Measurements from ENCODE around the gene LIPC.
A peak's percentile ranks its signal among the peaks of the same experiment; 100 is the strongest.

The LIPC gene

DNA sequence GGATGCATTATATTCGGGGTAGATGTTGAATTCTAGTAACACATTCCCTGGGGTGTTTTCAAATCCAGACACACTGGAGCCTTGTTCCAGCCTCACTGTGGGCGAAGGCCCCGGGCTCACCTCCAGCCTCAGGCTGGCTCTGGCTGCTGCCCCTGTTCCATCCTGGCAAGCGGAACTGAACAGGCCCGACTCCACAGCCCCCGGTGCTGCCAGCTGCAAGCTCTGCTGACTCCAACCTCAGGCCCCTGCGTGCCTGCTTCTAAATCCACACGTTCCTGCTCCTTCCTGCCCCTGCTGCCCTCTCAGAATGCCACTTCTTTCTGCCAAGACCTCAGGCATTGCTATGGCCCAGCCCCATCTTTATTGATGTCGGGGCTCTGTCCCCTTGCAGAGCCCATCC, 90.6 kb downstream of the LIPC start:
- intact Hi-C loops (cut with DNase I), result no loop called here
- peak; percentile 55 to 91 (median 76) for DNase-seq

DNA sequence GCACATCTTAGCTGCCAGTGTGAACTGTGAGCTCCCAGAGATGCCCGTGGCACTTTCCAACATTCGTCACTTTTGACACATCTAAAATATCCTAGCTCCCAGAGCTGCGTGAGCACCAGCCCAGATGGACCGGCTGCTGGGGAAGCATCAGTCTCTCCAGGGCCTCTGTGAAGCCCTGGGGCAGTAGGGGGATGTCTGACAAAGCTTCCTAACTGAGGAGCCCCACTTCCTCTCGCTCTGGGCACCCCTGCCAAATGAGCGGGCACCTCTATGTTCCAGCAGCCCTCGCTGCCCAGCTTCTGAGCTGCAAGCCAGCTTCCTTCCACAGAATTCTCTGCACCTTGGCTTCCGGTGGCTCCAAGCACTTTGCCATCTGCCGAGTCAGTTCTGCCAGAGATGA, 91.1 kb downstream of the LIPC start:
- intact Hi-C loops (cut with DNase I), result no loop called here
- DNase-seq, result peak in 10 of 42 donors; percentile 15 to 49 (median 30)

- DNase-seq, result no peak
- intact Hi-C loops (cut with DNase I), result no loop called here
Measured at GRCh38 chr15:58523634-58524033, 91.8 kb downstream of the LIPC start.

GRCh38 chr15:58524247-58524646, 92.5 kb downstream of the LIPC start:
- no peak for DNase-seq
- intact Hi-C loops (cut with DNase I), result no loop called here

DNA sequence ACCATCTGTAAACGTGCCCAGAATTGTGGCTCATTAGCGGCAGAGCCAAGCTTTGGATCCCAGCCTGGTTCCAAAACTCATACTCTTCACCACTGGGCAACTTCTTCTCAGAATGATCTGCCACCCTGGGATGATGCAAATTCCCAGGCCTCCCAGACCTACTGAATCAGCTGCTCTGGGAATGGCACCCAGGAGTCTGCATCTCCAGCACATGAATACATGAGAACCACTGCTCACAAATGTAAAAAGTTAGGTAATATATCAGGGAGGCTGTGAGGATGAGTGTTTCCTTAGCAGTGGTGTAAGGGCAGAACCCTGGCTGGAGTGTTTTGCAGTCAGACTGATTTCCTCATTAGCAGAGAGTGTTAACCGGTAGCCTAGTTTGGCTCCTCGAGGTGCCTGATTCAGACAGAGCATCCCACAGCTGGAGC, 94.2 kb downstream of the LIPC start:
- intact Hi-C loops (cut with DNase I), result no loop called here
- DNase-seq, result peak in 1 of 42 donors; percentile 2

DNA sequence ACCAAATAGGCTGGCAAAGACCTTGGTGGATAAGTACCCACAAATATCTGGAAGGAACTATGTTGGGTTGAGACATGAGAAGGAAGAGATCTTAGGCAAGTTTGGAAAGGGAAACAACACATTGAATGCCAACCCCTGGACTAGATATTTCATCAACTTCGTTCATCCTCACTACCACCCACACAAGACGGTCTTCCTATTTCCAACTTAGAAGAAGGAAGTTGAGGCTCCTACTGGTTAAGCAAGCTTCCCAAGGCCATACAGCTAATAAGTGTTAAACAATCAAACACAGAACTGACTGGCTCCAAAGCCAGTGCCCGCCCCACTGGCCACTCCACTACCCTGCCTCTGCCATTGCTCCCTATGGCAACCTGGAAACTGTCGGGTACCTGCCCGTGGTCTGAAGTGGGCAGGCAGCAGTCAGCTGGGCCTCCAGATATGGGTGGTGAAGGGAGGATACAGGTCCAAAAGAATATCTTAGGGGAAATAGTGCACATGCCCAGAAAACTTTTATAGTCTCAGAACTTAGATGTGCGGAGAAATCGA, 94.9 kb downstream of the LIPC start:
- intact Hi-C loops (cut with DNase I), result no loop called here
- DNase-seq, result peak in 1 of 42 donors; percentile 5

DNA sequence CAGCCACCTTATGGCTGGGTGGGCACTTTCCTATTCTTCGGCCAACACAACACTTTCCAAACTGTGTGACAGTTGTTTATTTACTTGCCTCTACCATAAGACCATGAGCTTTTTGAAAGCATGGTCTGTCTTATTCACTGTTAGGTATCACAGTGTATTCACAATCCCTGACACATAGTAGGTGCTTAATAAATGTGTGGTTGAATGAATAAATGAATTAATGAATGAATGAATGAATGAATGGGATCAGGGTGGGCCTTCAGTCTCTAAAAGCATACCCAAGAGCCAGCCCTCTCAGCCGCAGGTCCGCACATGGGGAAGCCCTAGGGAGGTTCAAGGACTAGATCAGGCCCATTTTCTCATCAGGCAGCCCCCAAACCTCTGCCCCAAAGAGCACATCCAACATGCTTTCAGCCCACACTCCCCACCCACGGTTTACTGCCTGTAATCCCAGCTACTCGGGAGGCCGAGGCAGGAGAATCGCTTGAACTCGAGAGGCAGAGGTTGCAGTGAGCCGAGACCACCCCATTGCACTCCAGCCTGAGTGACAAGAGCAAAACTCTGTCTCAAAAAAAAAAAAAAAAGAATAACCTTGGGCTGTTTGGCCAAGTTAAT, 95.9 kb downstream of the LIPC start:
- peak in 1 of 42 donors; percentile 2 for DNase-seq
- intact Hi-C loops (cut with DNase I), result no loop called here

GRCh38 chr15:58528188-58528870, 96.5 kb downstream of the LIPC start:
- intact Hi-C loops (cut with DNase I), result no loop called here
- peak in 1 of 42 donors; percentile 1 for DNase-seq

DNA sequence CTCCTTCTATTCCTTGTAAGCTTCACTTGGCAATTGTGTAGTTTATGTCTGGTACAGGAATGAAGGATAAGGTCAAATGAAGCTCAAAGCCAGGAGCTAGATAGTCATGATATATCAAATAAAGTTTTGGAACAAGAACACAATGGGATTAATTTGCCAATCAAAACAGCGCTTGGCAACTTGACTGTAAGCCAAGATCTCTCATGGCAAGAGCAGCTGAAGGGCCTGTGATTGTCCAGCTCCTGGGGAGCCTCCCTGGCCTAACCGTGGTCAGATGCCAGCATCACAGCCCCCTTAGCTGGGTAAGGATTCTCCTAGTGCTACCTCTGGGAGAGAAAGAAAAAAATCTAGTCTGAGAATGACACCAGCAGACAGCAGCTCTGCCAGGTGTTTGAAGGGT, 97.2 kb downstream of the LIPC start:
- no peak for DNase-seq
- intact Hi-C loops (cut with DNase I), result no loop called here

GRCh38 chr15:58530056-58530590, 98.3 kb downstream of the LIPC start:
- intact Hi-C loops (cut with DNase I), result no loop called here
- peak in 1 of 42 donors; percentile 1 for DNase-seq

DNA sequence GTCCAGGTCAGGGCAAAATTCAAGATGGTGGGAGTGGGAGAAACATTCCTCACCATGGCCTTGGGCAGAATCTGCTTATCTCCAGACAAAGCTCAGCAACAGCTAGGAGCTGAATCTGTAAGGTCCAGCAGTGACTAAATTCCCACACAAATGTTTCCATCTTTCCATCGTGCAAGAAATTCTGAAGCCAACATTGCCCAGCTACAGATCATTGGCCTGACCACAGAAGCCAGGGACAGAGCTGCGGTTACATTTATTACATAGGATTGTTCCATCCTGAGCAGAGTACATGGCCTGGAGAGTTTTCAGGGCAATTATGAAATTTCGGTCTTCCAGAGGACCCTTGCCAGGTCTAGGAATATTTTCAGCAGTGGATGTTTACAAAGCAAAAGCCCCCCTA, 100.3 kb downstream of the LIPC start:
- intact Hi-C loops (cut with DNase I), result no loop called here
- no peak for DNase-seq

- intact Hi-C loops (cut with DNase I), result no loop called here
- DNase-seq, result no peak
Measured at GRCh38 chr15:58534556-58534955, 102.8 kb downstream of the LIPC start.

- no peak for DNase-seq
- intact Hi-C loops (cut with DNase I), result no loop called here
Measured at GRCh38 chr15:58535337-58535736, 103.5 kb downstream of the LIPC start.

- intact Hi-C loops (cut with DNase I), result no loop called here
- no peak for DNase-seq
Measured at GRCh38 chr15:58535894-58536293, 104.1 kb downstream of the LIPC start.

GRCh38 chr15:58536414-58536813, 104.6 kb downstream of the LIPC start:
- DNase-seq, result no peak
- intact Hi-C loops (cut with DNase I), result no loop called here

DNA sequence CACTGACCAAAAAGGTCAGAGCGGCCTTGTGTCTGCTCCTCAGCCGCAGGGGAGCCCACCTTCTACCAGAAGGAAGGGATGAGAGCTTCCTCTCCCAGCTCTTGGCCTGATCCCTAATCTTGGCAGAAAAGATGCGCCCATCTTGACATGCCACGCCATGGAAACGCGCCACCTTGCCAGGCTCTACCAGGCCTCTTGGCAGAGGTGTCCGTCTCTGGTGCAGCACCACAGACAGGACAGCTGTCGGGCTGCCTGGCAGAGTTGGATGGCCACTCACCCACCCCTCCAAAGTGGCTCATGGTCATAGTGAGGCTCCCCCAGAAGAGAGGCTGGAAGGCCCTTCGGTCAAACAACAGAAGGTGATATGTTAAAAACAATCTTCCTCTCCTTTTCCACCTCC, 105.2 kb downstream of the LIPC start:
- intact Hi-C loops (cut with DNase I), result no loop called here
- DNase-seq, result peak in 1 of 42 donors; percentile 24

- DNase-seq, result no peak
Measured at GRCh38 chr15:58538225-58538727, 106.5 kb downstream of the LIPC start.

DNA sequence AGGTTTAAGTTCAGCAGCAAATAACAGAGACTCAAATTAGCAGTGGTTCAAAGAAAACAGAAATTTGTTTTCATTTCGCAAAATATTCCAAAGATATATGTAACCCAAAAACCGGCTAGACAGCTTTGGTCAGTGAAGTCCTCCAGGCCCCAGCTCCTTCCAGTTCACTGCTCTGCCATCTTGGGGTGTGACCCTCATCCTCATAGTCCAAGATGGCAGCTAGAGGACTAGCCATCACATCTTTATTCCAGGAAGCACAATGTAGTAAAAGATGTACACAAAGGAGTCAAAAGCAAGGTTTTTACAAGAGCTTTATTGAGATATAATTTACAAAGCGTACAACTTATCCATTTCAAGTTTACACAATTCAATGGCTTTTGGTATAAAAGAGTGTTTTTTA, 107.1 kb downstream of the LIPC start:
- no peak for DNase-seq
- intact Hi-C loops (cut with DNase I), result no loop called here

More at GRCh38 chr15:58538225-58538727, 106.5 kb downstream of the LIPC start:
- intact Hi-C loops (cut with DNase I), result no loop called here

DNA sequence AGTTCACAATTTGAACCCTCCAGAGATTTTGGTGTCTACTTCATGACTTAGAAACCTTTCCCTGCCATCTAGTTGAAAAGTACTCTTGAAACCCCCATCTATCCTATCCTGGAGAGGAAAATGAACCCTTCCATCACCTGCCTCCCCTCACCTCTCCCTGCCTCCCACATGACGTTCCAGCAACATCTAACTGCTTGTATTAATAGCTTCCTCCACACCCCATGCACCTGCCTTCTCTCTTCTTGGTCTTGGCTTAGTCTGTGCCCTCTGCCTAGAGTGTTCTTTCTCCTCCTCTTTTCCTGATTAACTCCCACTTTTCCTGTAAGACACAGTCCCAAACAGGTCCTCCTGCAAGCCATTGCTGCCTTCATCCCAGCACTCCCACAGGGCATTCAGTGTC, 107.8 kb downstream of the LIPC start:
- intact Hi-C loops (cut with DNase I), result no loop called here
- peak in 14 of 42 donors; percentile 38 to 75 (median 54) for DNase-seq

DNA sequence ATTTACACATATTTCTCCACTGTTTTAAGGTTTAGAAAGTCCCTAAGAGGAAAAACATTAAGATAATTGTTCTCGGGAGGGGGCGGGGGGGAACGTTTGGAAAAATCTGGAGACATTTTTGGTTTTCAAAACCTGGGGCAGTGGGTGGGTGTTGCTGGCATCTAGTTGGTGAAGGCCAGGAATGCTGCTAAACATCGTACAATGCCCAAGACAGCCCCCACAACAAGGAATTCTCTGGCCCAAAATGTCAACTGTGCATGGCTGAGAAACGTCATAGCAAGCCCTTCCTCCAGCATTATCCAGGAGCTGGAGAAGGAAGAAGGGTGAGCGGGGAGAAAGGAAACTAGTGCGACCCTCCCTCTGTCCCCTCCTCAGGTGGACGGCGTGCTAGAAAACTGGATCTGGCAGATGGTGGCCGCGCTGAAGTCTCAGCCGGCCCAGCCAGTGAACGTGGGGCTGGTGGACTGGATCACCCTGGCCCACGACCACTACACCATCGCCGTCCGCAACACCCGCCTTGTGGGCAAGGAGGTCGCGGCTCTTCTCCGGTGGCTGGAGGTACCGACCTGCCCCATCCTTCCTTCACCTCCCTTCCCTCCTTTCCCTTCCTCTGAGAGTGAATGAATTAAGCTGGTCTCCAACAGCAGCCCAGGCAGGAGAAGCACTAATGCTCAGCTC, 109.8 kb downstream of the LIPC start:
- peak in 1 of 42 donors; percentile 10 for DNase-seq
- intact Hi-C loops (cut with DNase I), result no loop called here

Data from head of caudate nucleus (tissue), 42 donors.